ES-I3 (cell line): Measurements from ENCODE around the gene SUFU.

Experiments used
- H3K36me3 ChIP-seq: 2 replicates; pipeline ENCODE4 v1.6.1; 2013; ENCODE audit warnings: mild to moderate bottlenecking, low read length, control low read depth, moderate library complexity; ENCODE audit not compliant: insufficient read depth
- H3K4me1 ChIP-seq: 2 replicates; pipeline ENCODE4 v1.6.1; 2013; ENCODE audit warnings: mild to moderate bottlenecking, control low read depth, low read length; ENCODE audit not compliant: insufficient read depth
- H3K9ac ChIP-seq: 2 replicates; pipeline ENCODE4 v1.6.1; 2013; ENCODE audit warnings: low read depth, mild to moderate bottlenecking, low read length, moderate library complexity
- H3K9me3 ChIP-seq: 2 replicates; pipeline ENCODE4 v1.6.1; 2013; ENCODE audit warnings: mild to moderate bottlenecking, low read length, moderate library complexity; ENCODE audit not compliant: control insufficient read depth, insufficient read depth

SUFU gene

DNA sequence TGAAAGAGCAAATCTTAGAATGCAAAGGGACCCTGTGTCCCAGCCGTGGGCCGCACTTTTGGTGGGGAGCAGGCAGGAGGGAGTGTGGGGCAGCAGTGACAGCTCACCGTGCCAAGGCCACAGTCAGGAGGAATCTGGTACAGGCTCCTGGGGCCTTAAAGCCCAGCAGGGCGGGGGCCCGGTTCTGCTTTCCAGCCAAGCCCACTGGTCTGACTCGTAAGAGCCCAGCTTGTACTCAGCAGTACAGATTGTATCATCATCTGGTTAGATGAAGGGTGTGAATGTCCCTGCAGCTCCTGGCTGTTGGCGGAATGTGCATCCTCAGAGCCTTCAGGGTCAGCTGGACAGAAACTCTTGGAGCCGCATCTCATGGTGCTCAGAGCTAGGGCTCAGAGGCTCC lies 110.0 kb downstream of the SUFU start:
- Histone ChIP-seq H3K4me1 (peaks cover 29% of the 10 kb centered on the region), H3K36me3 (no peaks in the 10 kb centered on the region), H3K9me3 (no peaks in the 10 kb centered on the region), H3K9ac (no peak overlapping the region)

DNA sequence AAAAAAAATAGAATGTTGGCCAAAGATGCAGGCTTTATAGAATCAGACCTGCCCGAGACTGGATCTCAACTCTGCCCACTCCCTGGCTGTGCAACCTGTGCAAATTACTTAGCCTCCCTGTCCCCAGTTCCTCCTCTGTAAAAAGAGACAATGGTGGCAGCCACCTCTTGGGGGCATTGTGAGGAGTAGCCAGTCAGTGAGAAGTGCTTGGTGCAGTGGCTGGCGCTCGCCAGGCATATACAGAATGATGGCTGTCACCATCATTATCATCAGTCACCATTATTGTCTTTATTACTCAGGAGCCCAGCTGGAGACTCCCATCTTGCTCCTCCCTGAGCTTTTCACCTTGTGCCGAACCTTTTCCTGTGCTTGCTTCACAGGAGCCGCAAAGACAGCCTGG lies 111.1 kb downstream of the SUFU start:
- peaks cover 29% of the 10 kb centered on the region for H3K4me1 ChIP-seq

DNA sequence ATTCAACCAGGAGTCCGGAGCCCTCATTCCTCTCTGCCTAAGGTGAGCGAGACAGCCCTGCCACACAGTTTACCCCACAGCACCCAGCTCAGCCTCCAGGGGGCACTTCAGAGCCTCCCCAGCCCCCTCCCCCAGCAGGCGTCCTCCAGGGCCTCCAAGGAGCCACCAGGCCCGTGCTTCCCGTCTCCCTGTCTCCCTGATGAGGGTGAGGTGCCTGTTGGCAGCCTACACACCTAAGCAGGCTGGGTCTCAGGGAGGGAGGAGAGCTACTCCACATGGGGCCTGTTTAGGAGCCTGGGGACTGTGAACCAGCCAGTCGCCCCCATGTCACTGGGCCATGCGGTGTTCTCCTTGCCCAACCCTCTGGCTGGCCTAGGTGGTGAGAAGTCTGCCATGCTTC lies 111.6 kb downstream of the SUFU start:
- no peaks in the 10 kb centered on the region for H3K9me3 ChIP-seq

More for the DNA sequence above, 111.1 kb downstream of the SUFU start:
- no peaks in the 10 kb centered on the region for H3K9me3 ChIP-seq
- H3K9ac ChIP-seq, result no peak overlapping the region
- H3K36me3 ChIP-seq, result no peaks in the 10 kb centered on the region

DNA sequence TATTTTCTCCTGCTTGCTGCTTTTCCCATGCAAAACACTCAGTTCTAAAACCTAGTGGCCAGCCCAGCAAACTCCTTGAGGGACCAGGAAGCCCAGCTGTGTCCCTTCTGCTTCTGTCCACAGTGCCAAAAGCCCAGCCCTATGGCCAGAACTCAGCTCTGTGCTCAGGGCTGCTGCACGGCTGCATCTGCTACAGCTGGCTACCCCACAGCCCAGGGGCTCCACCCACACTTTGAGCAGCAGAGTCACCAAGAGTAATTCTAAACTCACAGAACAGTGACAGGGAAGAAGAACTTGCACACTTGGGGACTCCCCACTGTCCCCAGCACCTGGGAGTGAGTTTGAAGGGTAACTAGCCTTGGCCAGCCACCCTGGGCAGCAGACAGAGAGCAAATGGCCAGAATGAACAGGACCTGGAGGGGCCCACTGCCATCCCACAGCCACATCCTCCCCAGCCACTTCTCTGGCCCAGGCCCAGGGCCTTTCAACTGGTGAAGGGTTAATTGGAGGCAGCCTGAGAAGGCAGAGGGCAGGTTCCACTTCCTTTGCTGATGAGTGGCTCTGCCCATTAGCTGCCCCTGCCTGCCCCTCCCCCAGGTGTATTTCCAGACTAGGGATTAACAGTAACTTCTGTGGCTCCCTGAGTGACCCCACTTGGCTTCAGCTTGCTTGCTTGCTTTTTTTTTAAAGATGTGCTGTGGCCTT lies 112.4 kb downstream of the SUFU start:
- Histone ChIP-seq H3K9me3 (no peaks in the 10 kb centered on the region), H3K4me1 (peaks cover 29% of the 10 kb centered on the region), H3K36me3 (no peaks in the 10 kb centered on the region), H3K9ac (no peak overlapping the region)

More for the DNA sequence above, 111.6 kb downstream of the SUFU start:
- Histone ChIP-seq H3K36me3 (no peaks in the 10 kb centered on the region), H3K9ac (no peak overlapping the region), H3K4me1 (peaks cover 29% of the 10 kb centered on the region)

DNA sequence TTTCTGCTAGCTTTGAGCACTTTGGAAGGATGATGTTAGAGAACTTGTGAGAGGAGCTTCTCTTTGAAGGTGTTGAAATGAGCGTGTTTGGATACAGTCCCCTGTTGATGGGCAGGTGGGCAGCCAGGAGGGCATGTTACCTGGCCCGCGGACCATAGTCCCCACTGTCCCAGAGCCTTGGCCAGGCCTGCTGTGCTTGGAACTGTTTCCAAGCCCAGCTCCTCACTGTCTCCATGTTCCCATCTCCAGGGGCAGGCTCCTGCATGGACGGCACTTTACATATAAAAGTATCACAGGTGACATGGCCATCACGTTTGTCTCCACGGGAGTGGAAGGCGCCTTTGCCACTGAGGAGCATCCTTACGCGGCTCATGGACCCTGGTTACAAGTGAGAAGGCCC lies 113.3 kb downstream of the SUFU start:
- Histone ChIP-seq H3K9me3 (no peaks in the 10 kb centered on the region), H3K9ac (no peak overlapping the region), H3K36me3 (no peaks in the 10 kb centered on the region)

DNA sequence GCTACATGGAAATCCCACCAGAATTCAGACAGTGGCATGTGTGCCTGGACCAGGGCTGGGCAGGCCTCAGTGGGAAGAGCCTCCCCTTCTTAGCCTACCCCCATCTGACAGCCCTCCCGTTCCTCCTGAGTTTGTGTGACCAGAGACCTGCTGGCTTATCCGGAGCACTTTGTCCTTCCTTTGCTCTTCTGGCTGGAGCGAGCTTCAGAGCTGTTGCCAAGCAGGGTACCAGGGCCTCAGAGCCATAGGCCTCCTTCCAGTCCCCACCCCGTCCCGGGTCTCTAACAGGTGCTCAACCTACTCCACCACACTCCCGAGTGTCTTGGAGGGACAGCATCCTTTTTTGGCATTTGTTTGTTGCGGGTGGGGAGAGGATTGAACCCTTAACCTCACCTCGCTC lies 114.0 kb downstream of the SUFU start:
- Histone ChIP-seq H3K4me1 (peaks cover 15% of the 10 kb centered on the region), H3K9me3 (no peaks in the 10 kb centered on the region), H3K36me3 (no peaks in the 10 kb centered on the region), H3K9ac (no peak overlapping the region)

More for the DNA sequence above, 113.3 kb downstream of the SUFU start:
- H3K4me1 ChIP-seq, result peaks cover 22% of the 10 kb centered on the region

DNA sequence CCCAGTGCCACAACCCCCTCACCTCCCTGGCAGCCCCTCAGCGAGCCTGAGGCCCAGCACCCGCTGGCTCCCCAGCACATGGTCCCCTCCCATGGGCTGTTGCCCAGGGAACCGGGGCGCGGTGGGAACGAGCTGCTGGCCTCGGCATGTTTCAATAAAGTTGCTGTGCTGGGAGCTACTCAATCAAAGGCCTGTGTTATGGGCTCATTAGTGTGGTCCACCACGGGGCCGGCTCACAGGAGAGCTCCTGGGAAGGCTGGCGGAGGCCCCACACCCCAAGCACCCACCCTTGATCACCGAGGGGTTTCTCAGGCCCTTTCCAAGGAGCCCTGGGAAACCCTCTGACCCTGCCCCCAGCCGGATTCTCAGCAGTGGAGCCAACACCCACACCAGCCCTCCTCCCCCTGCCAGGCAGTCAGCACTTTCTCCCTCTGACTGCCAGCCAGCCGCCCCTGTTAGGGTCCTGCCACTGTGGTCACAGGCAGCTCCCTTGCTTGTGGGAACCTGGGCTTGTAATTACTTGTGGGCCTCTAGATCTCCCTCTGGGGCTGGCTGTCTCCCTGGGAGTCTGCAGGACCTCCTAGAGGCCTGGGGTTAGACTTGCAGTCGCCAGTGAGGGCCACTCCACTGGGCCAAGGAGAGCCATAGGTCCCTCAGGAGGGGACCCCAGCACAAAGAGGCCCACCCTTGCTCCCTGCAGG lies 115.7 kb downstream of the SUFU start:
- H3K4me1 ChIP-seq, result peaks cover 15% of the 10 kb centered on the region
- no peak overlapping the region for H3K9ac ChIP-seq
- H3K36me3 ChIP-seq, result no peaks in the 10 kb centered on the region
- H3K9me3 ChIP-seq, result no peaks in the 10 kb centered on the region

DNA sequence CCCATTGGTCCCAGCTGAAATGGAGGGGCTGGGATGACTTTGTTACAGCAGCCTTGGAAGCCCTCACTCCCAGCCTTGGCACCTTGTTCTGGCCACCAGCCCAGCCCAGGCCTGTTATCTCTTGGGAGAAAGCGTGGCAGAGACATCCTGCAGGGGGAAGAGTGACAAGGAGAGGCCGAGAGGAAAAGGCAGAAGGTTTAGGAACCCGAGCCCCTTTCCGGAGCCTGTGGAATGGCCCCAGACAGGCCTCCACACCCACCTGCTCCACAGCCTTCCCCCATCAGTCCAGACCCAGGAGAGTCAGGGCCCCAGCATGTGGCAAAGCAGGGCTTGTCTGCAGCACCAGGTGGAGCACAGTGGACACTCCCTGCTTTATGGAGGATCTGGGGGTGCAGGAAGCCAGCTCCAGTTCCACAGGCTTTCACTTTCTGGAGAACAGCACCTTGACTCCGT lies 116.4 kb downstream of the SUFU start:
- Histone ChIP-seq H3K4me1 (peaks cover 11% of the 10 kb centered on the region), H3K9me3 (no peaks in the 10 kb centered on the region), H3K36me3 (no peaks in the 10 kb centered on the region), H3K9ac (no peak overlapping the region)

DNA sequence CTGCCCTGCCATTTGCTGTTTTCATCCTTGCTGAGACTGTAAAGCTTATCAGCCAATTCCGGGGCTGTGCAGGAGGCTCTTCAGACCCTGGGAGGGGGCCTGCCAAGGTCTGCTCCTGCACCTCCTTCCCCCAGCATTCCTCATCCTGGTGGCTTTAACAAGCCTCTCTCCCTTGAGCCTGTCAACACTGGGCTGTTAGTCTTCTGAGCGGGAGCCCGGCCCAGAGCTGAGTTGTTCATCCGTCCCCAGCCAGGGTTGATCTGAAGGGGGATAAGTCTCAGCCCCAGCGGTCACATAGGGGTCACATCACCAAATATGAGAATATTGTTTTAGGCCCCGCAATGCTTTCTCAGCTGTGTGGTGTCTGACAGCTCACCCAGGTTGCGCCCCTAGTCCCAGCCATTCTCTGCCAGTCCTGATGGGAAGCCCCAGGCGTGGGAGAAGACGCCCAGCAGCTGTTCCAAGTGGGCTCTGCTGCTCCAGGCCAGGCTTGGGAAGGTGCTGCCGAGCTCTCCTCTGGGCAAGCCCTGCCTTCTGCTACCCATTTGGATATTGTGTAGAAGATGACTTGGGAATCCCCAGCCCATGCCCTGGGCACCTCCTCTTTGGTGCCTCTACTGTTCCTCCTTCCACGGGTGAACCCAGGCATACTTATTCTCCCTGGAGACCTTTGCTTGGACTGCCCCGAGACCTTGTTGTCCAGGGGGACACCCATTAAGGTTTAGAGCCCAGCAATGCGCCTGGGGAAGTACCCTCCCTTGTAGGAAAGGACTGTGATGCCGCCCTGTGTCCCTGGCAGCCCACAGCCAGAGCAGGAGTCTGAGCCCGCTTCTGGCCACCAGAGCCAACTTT lies 117.0 kb downstream of the SUFU start:
- Histone ChIP-seq H3K4me1 (peaks cover 13% of the 10 kb centered on the region), H3K9ac (no peak overlapping the region), H3K36me3 (no peaks in the 10 kb centered on the region)

DNA sequence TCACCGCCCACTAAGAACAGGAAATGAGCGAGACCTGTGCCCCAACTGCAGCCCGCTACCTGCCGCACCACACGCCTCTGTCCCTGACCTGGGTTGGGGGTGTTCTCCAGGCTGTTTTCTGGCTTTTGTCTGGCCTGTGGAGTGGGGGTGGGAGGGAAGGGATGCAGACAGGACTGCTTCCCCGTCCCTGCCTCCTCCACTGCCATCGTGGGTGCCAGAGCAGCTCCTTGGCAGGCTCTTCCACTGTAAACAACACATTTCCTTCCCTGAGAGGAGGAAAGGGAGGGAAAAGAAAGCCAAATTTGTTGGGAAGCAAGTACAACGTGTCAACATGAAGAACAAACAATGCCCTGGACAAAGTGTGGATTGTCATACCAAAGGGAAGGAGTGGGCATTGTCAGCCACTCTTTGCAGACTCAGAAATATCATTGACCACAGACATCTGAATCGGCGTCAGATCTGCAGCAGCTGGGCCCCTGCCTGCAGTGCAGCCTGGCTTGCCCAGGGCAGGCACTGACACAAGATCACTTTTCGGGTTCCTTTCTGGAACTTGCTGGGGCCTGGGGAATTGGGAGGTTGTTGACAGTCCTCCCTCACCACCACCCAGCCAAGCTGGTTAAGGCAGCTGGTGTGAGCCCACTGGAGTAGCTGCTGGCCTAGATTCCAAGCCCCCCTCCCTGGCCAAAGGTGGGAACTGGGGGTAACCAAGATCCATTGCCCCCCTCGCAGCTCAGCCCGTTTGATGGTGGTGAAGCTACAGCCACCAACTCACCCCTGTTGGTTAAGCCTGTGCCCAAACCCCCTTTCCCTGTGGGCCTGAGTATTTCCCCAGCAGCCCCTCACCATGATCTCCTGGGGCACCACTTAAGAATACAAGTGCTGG lies 117.9 kb downstream of the SUFU start:
- H3K9me3 ChIP-seq, result no peaks in the 10 kb centered on the region
- H3K4me1 ChIP-seq, result peaks cover 19% of the 10 kb centered on the region
- H3K36me3 ChIP-seq, result no peaks in the 10 kb centered on the region
- no peak overlapping the region for H3K9ac ChIP-seq

More for the DNA sequence above, 117.0 kb downstream of the SUFU start:
- H3K9me3 ChIP-seq, result no peaks in the 10 kb centered on the region

DNA sequence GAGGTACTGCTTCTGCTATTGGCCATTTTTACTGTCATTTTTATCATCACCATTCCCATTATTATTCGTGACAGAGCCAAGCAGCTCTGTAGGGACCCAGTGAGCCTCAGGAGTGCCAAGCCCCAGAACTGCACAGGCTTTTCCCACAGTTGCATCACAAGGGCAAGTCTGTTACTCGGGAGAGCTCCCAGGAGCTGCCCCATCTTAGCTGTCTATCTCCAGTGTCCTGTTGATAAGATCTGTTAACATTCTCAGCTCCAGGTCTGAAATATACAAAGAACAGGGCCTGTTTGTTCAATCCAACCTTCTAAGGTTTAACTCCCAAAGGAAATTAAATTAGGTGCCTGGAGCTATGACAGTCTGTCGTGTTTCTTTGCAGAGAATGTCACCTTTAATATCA lies 120.3 kb downstream of the SUFU start:
- H3K9ac ChIP-seq, result no peak overlapping the region
- peaks cover 34% of the 10 kb centered on the region for H3K4me1 ChIP-seq
- no peaks in the 10 kb centered on the region for H3K36me3 ChIP-seq
- H3K9me3 ChIP-seq, result no peaks in the 10 kb centered on the region

DNA sequence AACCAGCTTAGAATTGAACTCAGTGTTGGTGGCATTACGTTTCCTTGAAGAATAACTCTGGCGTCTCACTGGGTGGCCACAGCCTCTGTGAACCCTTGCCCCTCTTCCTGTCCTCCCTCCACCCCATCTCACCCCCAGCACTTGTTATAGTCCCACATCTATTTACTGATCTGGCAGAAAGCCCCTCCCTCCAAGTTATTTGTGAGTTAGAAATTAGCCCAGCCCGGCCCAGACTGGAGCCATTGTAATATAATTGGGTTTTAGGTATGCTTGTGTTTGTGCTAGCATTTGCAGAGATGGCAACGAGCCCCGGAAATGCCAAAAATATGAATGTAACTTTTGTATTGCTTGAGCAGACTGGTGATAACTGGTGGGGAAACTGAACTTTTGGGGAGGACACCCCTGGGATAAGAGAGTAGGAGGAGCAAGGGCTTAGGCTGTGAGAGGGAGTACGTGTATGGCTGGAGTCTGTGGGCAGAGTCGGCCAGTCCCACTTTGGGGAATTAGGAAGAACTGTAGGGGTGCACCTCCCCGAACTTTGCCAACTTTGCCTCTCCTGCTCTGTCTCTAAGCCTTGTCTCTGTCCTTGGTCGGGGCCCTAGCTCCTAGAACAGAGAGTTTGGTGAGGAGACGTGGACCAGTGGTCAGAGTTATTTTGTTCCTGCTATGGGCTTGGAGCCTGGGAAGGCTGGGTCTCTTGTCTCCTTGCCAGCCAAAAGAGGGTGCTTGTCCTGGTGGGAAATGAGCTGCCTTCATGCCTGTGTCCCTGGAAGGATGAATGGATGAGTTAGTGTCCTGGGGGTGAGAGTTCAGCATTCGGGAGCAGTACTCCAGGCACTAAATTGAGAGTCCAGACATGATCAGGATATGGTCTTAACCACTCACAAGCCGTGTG lies 121.2 kb downstream of the SUFU start:
- peaks cover 41% of the 10 kb centered on the region for H3K4me1 ChIP-seq
- H3K36me3 ChIP-seq, result no peaks in the 10 kb centered on the region
- H3K9ac ChIP-seq, result no peak overlapping the region
- H3K9me3 ChIP-seq, result no peaks in the 10 kb centered on the region

DNA sequence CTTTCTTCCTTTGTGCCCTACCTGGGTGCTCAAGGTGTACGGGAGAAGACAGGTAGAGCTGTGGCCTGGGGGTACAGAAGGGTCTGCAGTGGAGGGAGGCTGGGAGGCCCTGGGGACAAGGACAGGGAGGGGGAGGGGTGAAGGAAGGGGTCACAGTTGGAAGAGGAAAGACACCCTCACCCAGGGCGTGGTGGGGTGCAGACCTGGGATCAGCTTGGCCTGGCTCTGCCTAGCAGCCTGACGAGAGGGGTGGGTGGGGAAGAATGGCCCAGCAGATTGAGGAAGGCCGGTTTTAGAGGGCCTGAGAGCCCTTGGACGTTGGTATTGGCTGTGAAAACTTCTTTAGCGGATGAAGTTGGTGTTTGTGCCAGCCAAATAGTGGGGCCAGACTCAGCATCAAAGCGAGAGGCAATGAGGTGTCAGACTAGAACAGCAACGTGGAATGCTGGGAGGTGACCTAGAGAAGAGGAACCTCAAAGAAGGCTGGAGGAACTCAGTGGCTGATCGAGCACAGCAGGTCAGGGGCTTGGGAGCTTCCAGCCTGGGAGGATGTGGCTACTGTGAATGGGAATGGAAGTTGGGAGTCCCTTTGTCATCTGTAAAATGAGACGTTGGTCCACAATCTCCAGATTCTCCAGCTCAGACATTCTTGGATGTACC lies 122.4 kb downstream of the SUFU start:
- H3K9ac ChIP-seq, result no peak overlapping the region
- peaks cover 52% of the 10 kb centered on the region for H3K4me1 ChIP-seq
- no peaks in the 10 kb centered on the region for H3K36me3 ChIP-seq
- no peaks in the 10 kb centered on the region for H3K9me3 ChIP-seq
